Bronchial epithelial cell (primary cell): ENCODE measurements around the gene IL24. TPM values are rescaled to one million over a fixed set of nuclear protein-coding genes. Genes with fewer than 3 reads are reported as not detected.

Experiments used
- DNase-seq: peaks from one replicate; pipeline ENCODE4 v3.0.0-alpha.2; 2010; ENCODE audit warnings: low read depth
- FAIRE-seq: peaks from 2 replicates; lab custom pipeline; 2011; peaks lifted over from hg19 to GRCh38; lab: Jason Lieb, UNC
- H3K27me3 ChIP-seq: 2 replicates; pipeline ENCODE4 v1.5.1; 2011; ENCODE audit warnings: low read length; ENCODE audit not compliant: control insufficient read depth, insufficient read depth
- H3K36me3 ChIP-seq: 2 replicates; pipeline ENCODE4 v1.5.1; 2011; ENCODE audit warnings: low read length; ENCODE audit not compliant: control insufficient read depth, insufficient read depth
- H3K4me3 ChIP-seq: 2 replicates; pipeline ENCODE4 v1.5.1; 2011; ENCODE audit warnings: mild to moderate bottlenecking, low read depth, low read length, control low read depth
- CTCF ChIP-seq: IDR thresholded peaks from 2 replicates; pipeline ENCODE4 v1.5.1; 2011; ENCODE audit warnings: mild to moderate bottlenecking, moderate library complexity, low read length, control low read depth, inconsistent platforms; ENCODE audit not compliant: insufficient read depth, severe bottlenecking
- total RNA-seq: library from RNA; depleted of rRNA; stranded (reverse); fragments of >200 nt; gene quantifications from 2 replicates; pipeline ENCODE4 v1.2.1, GENCODE V29; 2014

IL24 gene
- total RNA-seq, 1 donor from 2014 or later, result 0.26 TPM

DNA sequence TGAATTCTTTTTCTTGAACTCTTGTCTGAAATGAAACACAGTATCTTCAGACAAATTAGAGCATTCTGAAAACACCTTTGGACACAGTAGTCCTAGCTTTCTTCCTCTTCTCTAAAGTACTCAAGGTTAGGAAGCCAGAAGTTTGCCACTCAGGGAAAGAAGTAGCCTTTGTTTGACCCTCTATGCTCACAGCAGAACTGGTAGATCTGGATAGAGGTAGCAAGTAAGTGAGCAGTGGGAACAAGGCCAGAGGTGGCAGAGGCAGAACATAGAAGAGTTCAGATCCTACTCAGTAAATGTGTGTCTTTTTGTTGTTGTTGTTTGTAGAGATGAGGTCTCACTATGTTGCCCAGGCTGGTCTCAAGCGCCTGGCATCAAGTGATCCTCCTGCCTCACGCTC lies 56.4 kb downstream of the IL24 start:
- H3K4me3 ChIP-seq, result no peak overlapping the region
- DNase-seq (no peak), FAIRE-seq (no peak)
- no peaks in the 10 kb centered on the region for H3K36me3 ChIP-seq
- TF ChIP-seq CTCF, result no peak
- no peaks in the 10 kb centered on the region for H3K27me3 ChIP-seq

Other genes with a start within 250 kb of the IL24 start
- gene MAPKAPK2, start 212.5 kb upstream of the IL24 start, total RNA-seq, result 23.2 and 33.2 TPM in 2 replicates
- gene IL19, start 126.7 kb upstream of the IL24 start, total RNA-seq, result 0.13 TPM in 1 of 2 replicates, not detected in the other
- not detected in 2 replicates for gene IL10, start 124.9 kb upstream of the IL24 start, total RNA-seq
- 0.53 TPM in 1 of 2 replicates, not detected in the other for gene IL20, start 31.8 kb upstream of the IL24 start, total RNA-seq
- 0.38 TPM in 1 of 2 replicates, not detected in the other for gene FCMR, start 24.5 kb downstream of the IL24 start, total RNA-seq
- gene PIGR, start 49.0 kb downstream of the IL24 start, total RNA-seq, result under 0.01 and 0.51 TPM in 2 replicates
- gene FCAMR, start 73.0 kb downstream of the IL24 start, total RNA-seq, result not detected in 2 replicates
- gene C1orf116, start 135.3 kb downstream of the IL24 start, total RNA-seq, result 20.0 and 29.6 TPM in 2 replicates
- 12.8 and 15.3 TPM in 2 replicates for gene YOD1, start 153.8 kb downstream of the IL24 start, total RNA-seq
- 36.9 and 63.2 TPM in 2 replicates for gene PFKFB2, start 155.8 kb downstream of the IL24 start, total RNA-seq
- not detected in 2 replicates for gene C4BPB, start 191.4 kb downstream of the IL24 start, total RNA-seq
- gene C4BPA, start 206.8 kb downstream of the IL24 start, total RNA-seq, result not detected in 2 replicates